SU-DHL-6 (cell line): ENCODE results near the gene IL20.

Experiments
- H2AFZ ChIP-seq: fragments of 200-600 bp; sonication (generic); 2 replicates; pipeline ENCODE4 v1.6.1; 2014; ENCODE audit warnings: low read depth, mild to moderate bottlenecking, moderate library complexity, mixed read lengths, antibody characterized with exemption, low read length; ENCODE audit not compliant: severe bottlenecking
- H3F3A ChIP-seq: fragments of 200-600 bp; shearing (Covaris generic); 2 replicates; pipeline ENCODE4 v1.6.0; 2016; ENCODE audit warnings: antibody characterized with exemption, mild to moderate bottlenecking; ENCODE audit not compliant: insufficient read depth
- H3K27ac ChIP-seq: fragments of 200-600 bp; sonication (generic); 2 replicates; pipeline ENCODE4 v1.5.1; 2016; ENCODE audit warnings: low read depth, mild to moderate bottlenecking, low read length, moderate library complexity, mixed read lengths
- H3K27me3 ChIP-seq: fragments of 200-600 bp; sonication (generic), shearing (Covaris generic); 2 replicates; pipeline ENCODE4 v1.6.0; 2014; ENCODE audit warnings: mild to moderate bottlenecking, low read length
- H3K36me3 ChIP-seq: fragments of 200-600 bp; sonication (generic); 2 replicates; pipeline ENCODE4 v1.6.1; 2014; ENCODE audit warnings: mild to moderate bottlenecking, low read length, mixed read lengths
- H3K4me2 ChIP-seq: fragments of 300-600, 200-600 bp; shearing (Covaris generic), sonication (generic); 2 replicates; pipeline ENCODE4 v1.6.0; 2014; ENCODE audit warnings: low read length, low read depth, mild to moderate bottlenecking; ENCODE audit not compliant: poor library complexity, severe bottlenecking
- H3K4me3 ChIP-seq: fragments of 200-600 bp; sonication (generic); 2 replicates; pipeline ENCODE4 v1.5.1; 2014; ENCODE audit warnings: antibody characterized with exemption, low read length, mild to moderate bottlenecking, mixed read lengths; ENCODE audit not compliant: insufficient read depth, poor library complexity, severe bottlenecking
- H3K79me2 ChIP-seq: fragments of 200-600 bp; sonication (generic); 2 replicates; pipeline ENCODE4 v1.6.1; 2014; ENCODE audit warnings: mild to moderate bottlenecking, low read length, moderate library complexity; ENCODE audit not compliant: insufficient read depth
- H3K9ac ChIP-seq: fragments of 200-600 bp; sonication (generic); 2 replicates; pipeline ENCODE4 v1.7.0; 2014; ENCODE audit warnings: mild to moderate bottlenecking, low read length
- H3K9me2 ChIP-seq: fragments of 200-600 bp; sonication (generic); replicated peaks from 2 replicates; pipeline ENCODE4 v1.6.1; 2014; ENCODE audit warnings: low read length; ENCODE audit not compliant: insufficient read depth
- H3K9me3 ChIP-seq: fragments of 200-600 bp; sonication (generic); 2 replicates; pipeline ENCODE4 v1.6.1; 2014; ENCODE audit warnings: low read length, mixed read lengths; ENCODE audit not compliant: insufficient read depth
- H4K20me1 ChIP-seq: fragments of 200-600 bp; sonication (generic); 2 replicates; pipeline ENCODE4 v1.6.1; 2014; ENCODE audit warnings: low read depth, mild to moderate bottlenecking, antibody characterized with exemption, low read length, moderate library complexity, mixed read lengths
- EZH2phosphoT487 ChIP-seq: fragments of 200-600 bp; sonication (generic), shearing (Covaris generic); conservative IDR thresholded peaks from 2 replicates; pipeline ENCODE4 v1.6.1; 2018; ENCODE audit warnings: mild to moderate bottlenecking, antibody characterized with exemption, low read length, moderate library complexity, mixed read lengths
- TF ChIP-seq, protein P1 (sequence below): fragments of 200-600 bp; sonication (generic); IDR thresholded peaks from one replicate; pipeline ENCODE4 v1.5.1; 2017; ENCODE audit warnings: antibody characterized with exemption, mild to moderate bottlenecking, low read length, moderate library complexity; ENCODE audit not compliant: insufficient read depth, poor library complexity, severe bottlenecking

IL20 gene

GRCh38 chr1:206823727-206824126 lies 41.7 kb upstream of the IL20 start:
- Histone ChIP-seq H3K27ac (no peak overlapping the region), H2AFZ (no peak overlapping the region)

GRCh38 chr1:206824331-206824730 lies 41.1 kb upstream of the IL20 start:
- Histone ChIP-seq H2AFZ (no peak overlapping the region), H3K9me2 (no peaks in the 10 kb centered on the region), H4K20me1 (no peaks in the 10 kb centered on the region), H3K27me3 (no peaks in the 10 kb centered on the region), H3F3A (no peaks in the 10 kb centered on the region), H3K9me3 (no peaks in the 10 kb centered on the region), H3K27ac (no peak overlapping the region), H3K4me2 (no peak overlapping the region), H3K4me3 (no peak overlapping the region), H3K36me3 (no peaks in the 10 kb centered on the region), H3K79me2 (no peaks in the 10 kb centered on the region), H3K9ac (no peak overlapping the region)
- TF ChIP-seq EZH2phosphoT487, result no peak
- TF ChIP-seq, protein P1, sequence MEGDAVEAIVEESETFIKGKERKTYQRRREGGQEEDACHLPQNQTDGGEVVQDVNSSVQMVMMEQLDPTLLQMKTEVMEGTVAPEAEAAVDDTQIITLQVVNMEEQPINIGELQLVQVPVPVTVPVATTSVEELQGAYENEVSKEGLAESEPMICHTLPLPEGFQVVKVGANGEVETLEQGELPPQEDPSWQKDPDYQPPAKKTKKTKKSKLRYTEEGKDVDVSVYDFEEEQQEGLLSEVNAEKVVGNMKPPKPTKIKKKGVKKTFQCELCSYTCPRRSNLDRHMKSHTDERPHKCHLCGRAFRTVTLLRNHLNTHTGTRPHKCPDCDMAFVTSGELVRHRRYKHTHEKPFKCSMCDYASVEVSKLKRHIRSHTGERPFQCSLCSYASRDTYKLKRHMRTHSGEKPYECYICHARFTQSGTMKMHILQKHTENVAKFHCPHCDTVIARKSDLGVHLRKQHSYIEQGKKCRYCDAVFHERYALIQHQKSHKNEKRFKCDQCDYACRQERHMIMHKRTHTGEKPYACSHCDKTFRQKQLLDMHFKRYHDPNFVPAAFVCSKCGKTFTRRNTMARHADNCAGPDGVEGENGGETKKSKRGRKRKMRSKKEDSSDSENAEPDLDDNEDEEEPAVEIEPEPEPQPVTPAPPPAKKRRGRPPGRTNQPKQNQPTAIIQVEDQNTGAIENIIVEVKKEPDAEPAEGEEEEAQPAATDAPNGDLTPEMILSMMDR, result no peak

More at GRCh38 chr1:206823727-206824126, 41.7 kb upstream of the IL20 start:
- Histone ChIP-seq H3K79me2 (no peaks in the 10 kb centered on the region), H3K36me3 (no peaks in the 10 kb centered on the region), H3K9me3 (no peaks in the 10 kb centered on the region), H3K9ac (no peak overlapping the region), H3K27me3 (no peaks in the 10 kb centered on the region), H3K4me3 (no peak overlapping the region), H3K4me2 (no peak overlapping the region), H3F3A (no peaks in the 10 kb centered on the region), H4K20me1 (no peaks in the 10 kb centered on the region), H3K9me2 (no peaks in the 10 kb centered on the region)
- TF ChIP-seq, protein P1, result no peak
- TF ChIP-seq EZH2phosphoT487, result no peak

- no peaks in the 10 kb centered on the region for H3F3A ChIP-seq
- H3K4me2 ChIP-seq, result no peak overlapping the region
- no peak overlapping the region for H3K9ac ChIP-seq
- TF ChIP-seq, protein P1, result no peak
- H4K20me1 ChIP-seq, result no peaks in the 10 kb centered on the region
- H3K79me2 ChIP-seq, result no peaks in the 10 kb centered on the region
- no peak overlapping the region for H3K4me3 ChIP-seq
- no peaks in the 10 kb centered on the region for H3K9me2 ChIP-seq
- no peak overlapping the region for H2AFZ ChIP-seq
- no peak overlapping the region for H3K27ac ChIP-seq
- no peaks in the 10 kb centered on the region for H3K27me3 ChIP-seq
- H3K9me3 ChIP-seq, result no peaks in the 10 kb centered on the region
- no peaks in the 10 kb centered on the region for H3K36me3 ChIP-seq
Measured at GRCh38 chr1:206826394-206826793, 39.0 kb upstream of the IL20 start.

GRCh38 chr1:206828061-206828460 lies 37.4 kb upstream of the IL20 start:
- no peaks in the 10 kb centered on the region for H3K27me3 ChIP-seq
- no peaks in the 10 kb centered on the region for H3K36me3 ChIP-seq
- H3K27ac ChIP-seq, result no peak overlapping the region
- no peaks in the 10 kb centered on the region for H3K79me2 ChIP-seq
- H3K4me3 ChIP-seq, result no peak overlapping the region
- H3K9me2 ChIP-seq, result no peaks in the 10 kb centered on the region
- no peak overlapping the region for H3K9ac ChIP-seq
- H3F3A ChIP-seq, result no peaks in the 10 kb centered on the region
- no peaks in the 10 kb centered on the region for H3K9me3 ChIP-seq
- no peak overlapping the region for H2AFZ ChIP-seq
- no peaks in the 10 kb centered on the region for H4K20me1 ChIP-seq
- H3K4me2 ChIP-seq, result no peak overlapping the region
- TF ChIP-seq, protein P1, result no peak
- no peak for TF ChIP-seq EZH2phosphoT487
